ENCODE data around the gene TMEFF2.
"Not testable (repeated sequence)": the region's sequence is repeated elsewhere in the genome, so short reads cannot be mapped to it uniquely, and the experiment has no call there.

TMEFF2 gene

DNA sequence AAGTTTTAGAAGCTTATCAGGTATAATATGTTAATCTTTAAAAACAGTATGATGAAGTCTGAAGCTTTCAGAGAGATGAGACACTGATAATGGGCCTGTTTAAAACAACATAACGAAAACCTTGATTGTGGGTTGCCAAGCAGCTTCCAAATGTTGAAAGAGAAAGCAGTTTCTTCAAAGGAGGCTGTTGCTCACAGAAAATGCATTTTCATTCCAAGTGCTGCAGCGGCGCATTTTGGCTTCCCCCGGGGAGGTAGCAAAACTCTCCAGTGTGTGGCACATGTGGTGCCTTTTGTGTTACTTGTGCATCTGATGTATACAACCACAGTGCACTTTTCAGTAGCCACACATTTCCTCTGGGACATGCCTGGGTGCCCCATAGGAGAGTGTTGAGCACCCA is 66.1 kb downstream of the TMEFF2 start:
- no peak for DNase-seq (ENCODE audit: low read depth in 2 of 2)

DNA sequence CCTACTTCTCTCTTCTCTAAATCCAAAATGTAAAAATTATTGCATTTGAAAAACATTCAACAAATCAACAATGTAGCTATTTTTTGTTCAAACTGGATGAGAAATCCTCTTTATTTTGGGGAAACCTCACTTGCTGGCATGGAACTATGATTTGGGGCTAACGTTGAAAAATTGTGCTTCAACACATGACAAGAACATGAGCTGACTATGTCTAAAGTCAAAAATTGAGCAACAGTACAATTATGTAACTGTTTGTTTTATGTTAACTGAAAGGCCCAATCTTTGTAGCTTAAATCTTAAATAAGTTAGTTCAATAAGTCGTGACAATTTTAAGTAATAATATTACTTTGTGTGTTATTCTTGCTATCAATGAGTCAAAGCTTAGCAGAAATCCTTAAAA is 67.3 kb downstream of the TMEFF2 start:
- no peak for DNase-seq (ENCODE audit: low read depth in 2 of 2)

- no peak for DNase-seq (ENCODE audit: low read depth in 2 of 2)
These were observed 67.8 kb downstream of the TMEFF2 start for GRCh38 chr2:192126912-192127311.

DNA sequence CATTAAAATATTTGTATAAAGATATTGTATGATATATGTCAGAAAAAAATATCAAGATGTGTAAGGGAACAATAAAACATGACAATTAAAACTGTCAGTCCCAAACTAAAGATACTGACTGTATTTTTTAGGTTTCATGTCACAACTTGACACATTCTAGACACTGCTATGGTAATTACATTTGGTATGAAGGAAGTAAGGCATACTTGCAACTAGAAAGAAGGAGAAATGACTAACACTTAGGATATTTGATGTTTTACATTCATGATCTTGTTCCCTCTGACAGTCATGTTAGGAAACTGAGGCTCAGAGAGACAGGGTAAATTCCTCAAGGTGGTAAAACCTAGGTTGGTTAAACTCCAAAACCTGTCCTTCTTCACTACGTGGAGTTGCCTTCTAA is 68.3 kb downstream of the TMEFF2 start:
- DNase-seq (ENCODE audit: low read depth in 2 of 2): no peak

DNA sequence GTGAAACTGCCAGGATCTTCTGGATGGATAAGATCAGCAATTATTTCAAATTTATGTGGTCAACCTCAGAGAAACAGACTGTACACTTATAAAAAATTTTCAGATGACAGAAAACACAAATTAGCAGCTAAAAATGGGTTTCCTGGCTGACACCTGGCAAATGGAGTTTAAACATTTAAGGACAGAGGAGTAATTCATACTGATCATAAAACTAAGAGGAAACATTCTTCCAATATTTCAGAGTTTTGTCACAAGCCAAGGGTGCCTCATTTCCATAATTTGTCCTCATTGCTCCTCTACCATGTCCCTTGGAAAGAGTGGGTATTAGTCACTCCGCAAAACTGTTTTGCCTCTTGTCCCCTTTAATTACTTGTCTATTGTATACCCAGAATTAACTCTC is 70.2 kb downstream of the TMEFF2 start:
- no peak for DNase-seq (ENCODE audit: low read depth in 2 of 2)

DNA sequence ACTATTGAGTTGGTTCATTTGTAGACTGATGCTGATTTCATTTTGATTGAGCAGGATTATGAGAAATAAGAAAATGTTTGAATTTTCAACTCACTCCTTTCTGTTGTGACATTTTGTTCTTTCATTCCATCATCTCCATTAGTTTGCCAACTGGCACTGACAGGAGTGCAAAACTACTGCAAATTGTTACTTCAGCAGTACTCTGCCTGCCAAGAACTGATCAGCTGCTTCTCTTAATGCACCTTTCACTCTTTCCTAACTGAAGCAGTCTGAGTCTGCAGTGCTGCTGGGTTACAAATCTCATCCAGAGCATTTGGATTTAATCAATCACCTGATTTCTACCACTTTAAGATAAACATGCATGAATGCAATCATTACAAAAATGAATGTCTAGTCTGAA is 70.9 kb downstream of the TMEFF2 start:
- DNase-seq (ENCODE audit: low read depth in 2 of 2): no peak

DNA sequence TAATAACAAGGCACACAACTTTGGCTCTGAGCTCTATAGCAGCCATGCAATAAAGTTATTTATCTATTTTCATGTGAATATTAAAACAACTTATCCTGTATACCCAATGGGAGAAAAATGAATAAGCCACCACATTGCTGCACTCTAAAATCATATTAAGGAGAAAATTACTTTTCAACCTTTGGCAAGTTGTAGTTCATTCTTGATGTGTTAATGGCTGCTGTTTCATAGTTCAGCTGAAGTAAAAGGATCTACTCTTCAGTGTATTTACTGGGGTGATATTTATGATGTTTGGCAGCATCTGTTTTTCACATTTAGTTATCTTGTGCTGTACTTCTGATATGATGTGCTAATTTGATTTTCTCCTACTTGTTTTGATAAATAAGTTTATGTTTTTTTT is 71.8 kb downstream of the TMEFF2 start:
- no peak for DNase-seq (ENCODE audit: low read depth in 2 of 2)

DNA sequence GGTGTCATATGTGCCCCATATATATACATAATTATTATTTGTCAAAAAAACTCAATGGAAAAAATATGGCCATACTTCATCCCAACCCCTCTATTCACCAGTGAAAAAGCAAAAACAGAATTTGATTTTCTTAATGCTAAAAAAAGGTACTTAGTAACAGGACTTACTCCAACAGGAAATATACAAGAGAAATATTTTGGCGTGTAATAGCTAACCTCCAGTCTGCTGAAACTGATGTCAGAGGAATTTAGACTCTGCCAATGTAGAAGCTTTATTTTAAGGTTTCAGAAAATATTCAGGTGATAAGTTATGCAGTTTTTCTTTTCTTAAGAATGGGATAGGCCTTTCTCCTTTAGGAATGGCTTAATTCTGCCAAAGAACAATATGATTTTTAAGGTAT is 72.6 kb downstream of the TMEFF2 start:
- no peak for DNase-seq (ENCODE audit: low read depth in 2 of 2)

GRCh38 chr2:192119536-192119935 is 75.2 kb downstream of the TMEFF2 start:
- no peak for DNase-seq (ENCODE audit: low read depth in 2 of 2)

DNA sequence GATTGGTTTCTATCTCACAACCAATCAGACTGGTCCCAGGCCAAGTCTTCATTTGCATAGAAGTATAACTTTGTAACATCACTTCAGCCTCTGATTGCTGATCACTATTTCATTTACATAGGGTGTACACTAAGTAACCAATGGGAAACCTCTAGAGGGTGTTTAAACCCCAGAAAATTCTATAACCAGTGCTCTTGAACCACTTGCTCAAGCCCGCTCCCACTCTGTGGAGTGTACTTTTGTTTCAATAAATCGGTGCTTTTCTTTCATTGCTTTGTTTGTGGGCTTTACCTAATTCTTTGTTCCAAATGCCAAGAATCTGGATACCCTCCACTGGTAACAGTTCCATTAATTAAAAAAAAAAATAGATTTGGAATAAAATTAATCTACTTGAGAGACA is 77.0 kb downstream of the TMEFF2 start:
- DNase-seq (ENCODE audit: low read depth in 2 of 2): no peak

- not testable (repeated sequence) for DNase-seq (ENCODE audit: low read depth in 2 of 2)
These were observed 83.2 kb downstream of the TMEFF2 start for GRCh38 chr2:192111536-192111935.

- DNase-seq (ENCODE audit: low read depth in 2 of 2): no peak
These were observed 95.0 kb downstream of the TMEFF2 start for GRCh38 chr2:192099742-192100141.

GRCh38 chr2:192098814-192099491 is 95.8 kb downstream of the TMEFF2 start:
- no peak for DNase-seq (ENCODE audit: low read depth in 2 of 2)

- no peak for DNase-seq (ENCODE audit: low read depth in 2 of 2)
These were observed 103.3 kb downstream of the TMEFF2 start for GRCh38 chr2:192091476-192091875.

DNA sequence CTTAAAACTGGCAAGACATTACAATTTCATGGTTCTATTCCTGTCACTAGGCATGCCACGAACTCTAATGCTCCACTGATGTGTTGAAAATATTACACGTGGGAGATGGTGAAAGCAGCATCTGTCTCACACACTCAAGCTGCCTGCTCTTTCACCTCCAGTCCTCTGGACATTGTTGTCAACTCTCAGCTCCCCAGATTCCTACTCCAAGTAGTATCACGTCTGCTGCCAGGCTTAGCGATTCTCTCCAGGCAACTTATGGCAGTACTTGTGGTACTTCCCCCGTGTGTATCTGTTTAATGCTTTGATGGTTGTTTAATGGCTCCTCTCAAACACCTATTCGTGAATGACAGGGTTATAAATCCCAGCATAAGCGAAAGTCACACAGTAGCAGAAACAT is 103.8 kb downstream of the TMEFF2 start:
- no peak for DNase-seq (ENCODE audit: low read depth in 2 of 2)

DNA sequence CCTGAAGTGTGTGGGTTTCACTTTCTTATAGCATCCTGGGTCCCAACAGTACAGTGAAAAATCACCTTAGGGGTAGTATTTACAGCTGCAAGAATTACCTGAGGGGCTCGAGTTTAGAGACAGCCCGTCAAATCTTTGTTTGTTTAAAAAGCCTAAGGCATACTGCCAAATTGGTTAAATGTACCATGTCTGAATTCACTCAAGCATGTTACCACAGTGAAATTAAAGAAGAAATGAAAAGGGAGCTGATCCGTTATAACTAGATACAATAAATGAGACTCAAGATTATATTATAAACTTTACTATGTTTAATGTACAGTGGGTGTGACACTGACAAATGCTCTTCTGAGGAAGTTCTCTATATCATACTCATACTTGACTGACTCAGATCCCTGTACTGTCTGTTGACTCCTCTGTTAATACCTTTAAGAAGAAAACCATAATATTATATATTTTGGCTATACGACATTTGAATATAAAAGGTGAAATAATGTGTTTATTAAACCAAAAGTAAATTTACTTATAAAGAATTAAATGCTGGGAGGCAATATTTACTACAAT is 107.3 kb downstream of the TMEFF2 start:
- no peak for DNase-seq (ENCODE audit: low read depth in 2 of 2)

DNA sequence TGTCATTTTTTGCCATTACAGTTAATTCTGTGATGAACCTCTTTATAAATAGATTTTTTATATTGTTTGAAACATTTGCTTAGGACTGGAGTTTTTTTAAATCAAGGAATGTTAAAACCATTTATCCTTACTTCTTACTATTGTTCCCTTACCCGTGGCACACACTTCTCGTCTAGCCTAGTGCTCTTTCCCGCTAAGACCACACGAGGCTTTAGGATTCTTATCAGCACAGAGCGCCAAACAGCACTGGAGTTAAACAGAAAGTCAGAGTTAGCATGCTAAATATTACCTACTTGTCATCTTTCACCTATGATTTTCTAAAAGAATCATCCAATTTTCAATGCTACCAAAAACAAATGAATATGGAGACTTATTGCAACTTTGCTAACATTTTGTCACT is 112.6 kb downstream of the TMEFF2 start:
- no peak for DNase-seq (ENCODE audit: low read depth in 2 of 2)

GRCh38 chr2:192080096-192080495 is 114.6 kb downstream of the TMEFF2 start:
- DNase-seq (ENCODE audit: low read depth in 2 of 2): not testable (repeated sequence)

GRCh38 chr2:192073878-192074277 is 120.9 kb downstream of the TMEFF2 start:
- no peak for DNase-seq (ENCODE audit: low read depth in 2 of 2)

- no peak for DNase-seq (ENCODE audit: low read depth in 2 of 2)
These were observed 122.0 kb downstream of the TMEFF2 start for GRCh38 chr2:192072778-192073177.

- no peak for DNase-seq (ENCODE audit: low read depth in 2 of 2)
These were observed 122.5 kb downstream of the TMEFF2 start for GRCh38 chr2:192072261-192072660.

DNA sequence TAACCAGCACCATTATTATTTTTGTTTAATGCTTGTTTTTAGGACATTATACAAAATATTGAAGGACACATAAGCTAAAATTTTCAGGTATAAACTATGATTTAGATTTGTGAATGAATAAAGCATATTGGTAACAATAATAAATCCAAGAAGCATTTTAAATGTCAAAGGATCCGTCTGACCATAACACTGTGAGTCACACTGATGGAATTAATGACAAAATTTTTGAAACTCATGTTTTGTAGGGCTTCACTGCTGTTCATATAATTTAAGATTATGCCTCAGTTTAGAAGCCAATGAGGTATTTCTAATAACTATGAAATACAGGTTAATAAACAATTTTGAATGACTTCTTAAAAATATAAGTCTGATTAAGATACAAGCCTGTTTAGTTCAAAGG is 124.6 kb downstream of the TMEFF2 start:
- no peak for DNase-seq (ENCODE audit: low read depth in 2 of 2)

DNA sequence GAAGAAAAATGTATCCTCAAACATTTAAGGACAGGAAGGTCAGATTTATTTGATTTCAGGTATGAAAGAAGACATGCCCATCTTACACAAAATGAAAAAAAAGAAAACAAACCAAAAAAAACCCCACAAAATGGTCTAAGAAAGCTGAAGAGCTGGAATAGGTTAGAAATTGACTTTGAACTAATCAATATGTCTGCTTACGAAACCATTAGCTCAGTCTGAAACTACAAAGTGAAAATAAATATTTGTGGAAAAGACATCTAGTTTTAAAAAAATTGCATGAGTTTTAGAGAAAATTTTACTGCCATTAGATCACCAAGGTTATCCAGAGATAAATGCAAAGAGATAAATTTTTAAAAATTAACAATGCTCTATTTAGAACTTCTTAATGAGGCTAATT is 125.3 kb downstream of the TMEFF2 start:
- no peak for DNase-seq (ENCODE audit: low read depth in 2 of 2)

- no peak for DNase-seq (ENCODE audit: low read depth in 2 of 2)
These were observed 125.8 kb downstream of the TMEFF2 start for GRCh38 chr2:192068966-192069365.

Measured in stimulated activated CD4-positive, alpha-beta T cell treated with anti-CD3 and anti-CD28 coated beads, Interleukin-4, amount 100 ng/mL, for 48 hours (primary cell).